K562 (cell line): ENCODE results near the gene RCOR2. TPM values are rescaled to one million over a fixed set of nuclear protein-coding genes. Genes with fewer than 3 reads are reported as not detected.

ENCODE experiments used
- BDP1 ChIP-seq: IDR thresholded peaks from 3 replicates; pipeline ENCODE4 v1.6.1; 2011; ENCODE audit not compliant: insufficient read length, insufficient read depth
- CTCFL ChIP-seq: IDR thresholded peaks from 2 replicates; pipeline ENCODE4 v1.6.1; 2011; ENCODE audit warnings: borderline replicate concordance, low read depth, mild to moderate bottlenecking, moderate library complexity, low read length; ENCODE audit not compliant: insufficient read depth, poor library complexity, severe bottlenecking
- HSF4 ChIP-seq: fragments of 250-450 bp; sonication (Bioruptor Pico); IDR thresholded peaks from 2 replicates; pipeline ENCODE4 v2.1.2; 2022; ENCODE audit warnings: mild to moderate bottlenecking, moderate library complexity, borderline replicate concordance
- PRMT5 ChIP-seq: sonication (generic); formaldehyde crosslinking; IDR thresholded peaks from 2 replicates; pipeline ENCODE4 v1.5.0; 2020; ENCODE audit warnings: missing genetic modification reagents
- RAD21 ChIP-seq, 2 experiments: fragments of 250-450 bp in 1 of 2; fragments of 450-650 bp in 1 of 2; sonication (Bioruptor Pico) in 1 of 2; formaldehyde crosslinking in 1 of 2; IDR thresholded peaks in 1 of 2; conservative IDR thresholded peaks in 1 of 2; 2 replicates each; pipeline versions ENCODE4 v1.4.0 to v1.8.0; 2020 to 2022; ENCODE audit warnings: mild to moderate bottlenecking in 2 of 2, moderate library complexity in 1 of 2
- ZBTB33 ChIP-seq: sonication (generic); formaldehyde crosslinking; IDR thresholded peaks from 2 replicates; pipeline ENCODE4 v1.8.1; 2023; ENCODE audit warnings: mild to moderate bottlenecking, missing genetic modification reagents
- ZBTB5 ChIP-seq: fragments of 450-650 bp; IDR thresholded peaks from 2 replicates; pipeline ENCODE4 v1.6.1; 2017; ENCODE audit warnings: antibody characterized with exemption
- polyA plus RNA-seq, 8 experiments: library from polyadenylated mRNA; depleted of rRNA in 4 of 8; stranded (reverse) in 5 of 8; unstranded in 3 of 8; fragments of >200 nt; fragmentation: Nextera tagmentation in 2 of 8; fragmentation: Illumina TruSeq in 1 of 8; extraction: Ambion mirVana in 2 of 8; extraction: Trizol in 1 of 8; gene quantifications; 2 replicates each; pipeline versions ENCODE4 v1.2.1 to v1.2.3, GENCODE V29; 2011 to 2014; ENCODE audit warnings: inconsistent platforms in 1 of 8, missing spikeins in 1 of 8
- total RNA-seq, 7 experiments: library from RNA; depleted of rRNA in 6 of 7; stranded (reverse); fragments of >200 nt in 6 of 7; fragmentation: Illumina TruSeq in 2 of 7; extraction: Trizol in 2 of 7; gene quantifications; 2 replicates each; pipeline versions ENCODE4 v1.2.1 to v1.2.3, GENCODE V29; 2011 to 2021; ENCODE audit warnings: low replicate concordance in 1 of 7
- TF ChIP-seq, protein P1 (sequence below): sonication (generic); formaldehyde crosslinking; IDR thresholded peaks from 2 replicates; pipeline ENCODE4 v1.8.1; 2022; ENCODE audit warnings: missing genetic modification reagents
- TF ChIP-seq, protein P2 (sequence below), 2 experiments: fragments of 200-800 bp in 1 of 2; sonication (Bioruptor generic) in 1 of 2; sonication (generic) in 1 of 2; formaldehyde crosslinking in 1 of 2; IDR thresholded peaks in 1 of 2; conservative IDR thresholded peaks in 1 of 2; 2 replicates each; pipeline versions ENCODE4 v1.5.0 to v1.6.1; 2016 to 2020; ENCODE audit warnings: missing compliant biosample characterization in 1 of 2, missing genetic modification characterization in 1 of 2, missing genetic modification reagents in 1 of 2
- TF ChIP-seq, protein P3 (sequence below), 2 experiments: fragments of 250-450 bp in 1 of 2; fragments of 450-650 bp in 1 of 2; sonication (Bioruptor Pico) in 1 of 2; IDR thresholded peaks; 2 replicates each; pipeline versions ENCODE4 v1.6.1 to v1.8.0; 2016 to 2021; ENCODE audit warnings: mild to moderate bottlenecking in 2 of 2, moderate library complexity in 2 of 2, missing compliant biosample characterization in 1 of 2, missing genetic modification characterization in 1 of 2

The RCOR2 gene
- total and polyA plus RNA-seq, 9 of the 15 experiments (the other 6 are each of a cell fraction or from before 2014, with no cell fraction given), result 0.04 to 6.5 (median 2.5) TPM; not detected in 1

- TF ChIP-seq ZBTB5 (no peak), RAD21 (CRISPR knock-in tag; conservative IDR thresholded peaks at IDR 0.05 in 1 of 2, IDR thresholded peaks at IDR 0.05 in 1 of 2) (peak in 1 of 2 experiments; percentile 34; a peak in 2 of 4 replicates), HSF4 (no peak), BDP1 (no peak), PRMT5 (CRISPR knock-in tag) (no peak), ZBTB33 (CRISPR knock-in tag) (peak; percentile 87), CTCFL (peak; percentile 60)
- TF ChIP-seq, protein P1, sequence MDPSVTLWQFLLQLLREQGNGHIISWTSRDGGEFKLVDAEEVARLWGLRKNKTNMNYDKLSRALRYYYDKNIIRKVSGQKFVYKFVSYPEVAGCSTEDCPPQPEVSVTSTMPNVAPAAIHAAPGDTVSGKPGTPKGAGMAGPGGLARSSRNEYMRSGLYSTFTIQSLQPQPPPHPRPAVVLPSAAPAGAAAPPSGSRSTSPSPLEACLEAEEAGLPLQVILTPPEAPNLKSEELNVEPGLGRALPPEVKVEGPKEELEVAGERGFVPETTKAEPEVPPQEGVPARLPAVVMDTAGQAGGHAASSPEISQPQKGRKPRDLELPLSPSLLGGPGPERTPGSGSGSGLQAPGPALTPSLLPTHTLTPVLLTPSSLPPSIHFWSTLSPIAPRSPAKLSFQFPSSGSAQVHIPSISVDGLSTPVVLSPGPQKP (CRISPR knock-in tag), result no peak
- TF ChIP-seq, protein P2, sequence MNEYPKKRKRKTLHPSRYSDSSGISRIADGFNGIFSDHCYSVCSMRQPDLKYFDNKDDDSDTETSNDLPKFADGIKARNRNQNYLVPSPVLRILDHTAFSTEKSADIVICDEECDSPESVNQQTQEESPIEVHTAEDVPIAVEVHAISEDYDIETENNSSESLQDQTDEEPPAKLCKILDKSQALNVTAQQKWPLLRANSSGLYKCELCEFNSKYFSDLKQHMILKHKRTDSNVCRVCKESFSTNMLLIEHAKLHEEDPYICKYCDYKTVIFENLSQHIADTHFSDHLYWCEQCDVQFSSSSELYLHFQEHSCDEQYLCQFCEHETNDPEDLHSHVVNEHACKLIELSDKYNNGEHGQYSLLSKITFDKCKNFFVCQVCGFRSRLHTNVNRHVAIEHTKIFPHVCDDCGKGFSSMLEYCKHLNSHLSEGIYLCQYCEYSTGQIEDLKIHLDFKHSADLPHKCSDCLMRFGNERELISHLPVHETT (CRISPR knock-in tag; conservative IDR thresholded peaks at IDR 0.05 in 1 of 2, IDR thresholded peaks at IDR 0.05 in 1 of 2), result no peak
- TF ChIP-seq, protein P3, sequence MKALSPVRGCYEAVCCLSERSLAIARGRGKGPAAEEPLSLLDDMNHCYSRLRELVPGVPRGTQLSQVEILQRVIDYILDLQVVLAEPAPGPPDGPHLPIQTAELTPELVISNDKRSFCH (CRISPR knock-in tag; IDR thresholded peaks at IDR 0.05), result no peak
- TF ChIP-seq, protein P3 (tag; IDR thresholded peaks at IDR 0.05), result no peak
Observed at GRCh38 chr11:63912678-63913077, 4.3 kb downstream of the RCOR2 start (continued).
